Activated naive CD4-positive, alpha-beta T cell treated with anti-CD3 and anti-CD28 coated beads, Interleukin-2, amount 50 U/mL, for 16 hours (primary cell): ENCODE data around the gene ZNF622.

Experiments
- DNase-seq: peaks from one replicate; pipeline ENCODE4 v3.0.0-alpha.2; 2020

The ZNF622 gene

GRCh38 chr5:16427587-16427986, 38.0 kb downstream of the ZNF622 start:
- no peak for DNase-seq

GRCh38 chr5:16418471-16418922, 47.1 kb downstream of the ZNF622 start:
- no peak for DNase-seq

DNA sequence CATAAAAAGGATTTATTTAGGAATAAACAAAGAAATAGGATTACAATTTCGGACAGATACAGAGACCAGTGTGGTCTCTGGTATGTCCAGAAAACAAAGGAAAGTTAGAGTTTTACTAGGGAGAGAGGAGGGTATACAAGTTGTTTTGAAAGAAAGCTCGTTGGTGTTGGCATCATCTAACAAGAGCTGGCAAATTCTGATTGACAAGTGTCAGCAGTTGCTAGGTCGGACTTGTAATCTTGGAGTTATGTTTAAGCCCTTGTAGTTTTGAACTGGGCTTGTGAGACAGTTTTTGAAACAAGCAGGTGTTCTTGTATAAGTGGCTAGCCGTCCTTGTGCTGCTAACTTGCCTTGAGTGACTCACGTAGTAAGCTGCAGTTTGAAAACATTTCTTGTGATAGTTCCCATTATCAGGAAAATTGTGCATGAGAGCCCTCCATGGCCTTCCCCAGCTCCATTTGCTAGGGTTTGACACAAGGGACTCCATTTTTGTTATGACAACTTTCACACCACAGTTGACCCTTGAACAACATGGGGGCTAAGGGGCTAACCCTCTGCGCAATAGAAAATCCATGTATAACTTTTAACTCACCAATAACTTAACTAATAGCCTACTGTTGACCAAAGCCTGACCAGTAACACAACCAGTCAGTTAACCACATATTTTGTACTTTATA, 48.1 kb downstream of the ZNF622 start:
- DNase-seq = no peak

- no peak for DNase-seq
These were observed 50.7 kb downstream of the ZNF622 start for GRCh38 chr5:16414861-16415260.

DNA sequence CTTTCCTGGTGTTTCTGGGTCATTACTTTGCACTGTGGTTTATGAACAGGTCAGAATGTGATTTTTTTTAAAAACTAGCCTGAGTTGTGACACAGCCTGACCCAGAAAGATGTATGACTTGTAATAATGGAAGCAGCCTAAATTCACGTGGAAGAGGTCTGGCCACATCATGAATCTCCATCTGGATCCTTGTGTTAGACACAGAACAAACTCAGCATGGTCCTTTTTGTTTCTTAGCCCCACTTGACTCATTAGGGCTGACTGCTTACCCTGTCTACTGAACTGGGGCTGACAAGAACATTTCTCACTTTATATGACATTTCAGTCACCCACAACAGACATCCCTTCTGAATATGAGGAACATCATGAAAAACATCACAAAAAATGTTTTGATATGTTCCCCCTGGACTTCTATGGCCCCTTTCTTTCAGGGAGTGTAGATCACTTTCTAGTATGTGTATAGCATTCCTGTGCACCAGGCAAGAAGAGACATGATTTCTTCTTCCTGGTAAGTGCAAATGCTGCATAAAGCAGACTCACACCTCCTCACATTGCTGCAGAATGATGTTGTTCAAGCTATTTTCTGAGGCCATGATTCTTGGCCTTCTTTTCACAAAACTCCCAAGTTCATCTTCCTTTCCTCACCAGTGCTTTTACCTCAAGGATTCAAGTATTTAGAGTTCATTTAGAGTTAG, 52.3 kb downstream of the ZNF622 start:
- no peak for DNase-seq

DNA sequence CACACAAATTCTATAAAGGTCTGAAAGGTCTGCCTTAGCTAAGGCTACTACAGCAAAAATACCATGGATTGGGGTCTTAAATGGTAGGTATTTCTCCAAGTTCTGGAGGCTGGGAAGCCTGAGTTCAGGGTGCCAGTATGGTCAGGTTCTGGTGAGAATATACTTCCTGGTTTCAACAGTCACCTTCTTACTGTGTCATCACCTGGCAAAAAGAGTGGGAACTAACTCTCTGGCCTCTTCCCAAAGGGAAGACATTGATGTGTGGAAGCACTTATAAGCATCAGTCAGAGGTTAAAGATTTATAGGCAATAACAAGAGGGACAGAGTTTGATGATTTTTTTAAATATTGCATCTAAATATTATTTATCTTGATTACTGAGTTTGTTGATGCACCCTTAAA, 53.0 kb downstream of the ZNF622 start:
- no peak for DNase-seq

DNA sequence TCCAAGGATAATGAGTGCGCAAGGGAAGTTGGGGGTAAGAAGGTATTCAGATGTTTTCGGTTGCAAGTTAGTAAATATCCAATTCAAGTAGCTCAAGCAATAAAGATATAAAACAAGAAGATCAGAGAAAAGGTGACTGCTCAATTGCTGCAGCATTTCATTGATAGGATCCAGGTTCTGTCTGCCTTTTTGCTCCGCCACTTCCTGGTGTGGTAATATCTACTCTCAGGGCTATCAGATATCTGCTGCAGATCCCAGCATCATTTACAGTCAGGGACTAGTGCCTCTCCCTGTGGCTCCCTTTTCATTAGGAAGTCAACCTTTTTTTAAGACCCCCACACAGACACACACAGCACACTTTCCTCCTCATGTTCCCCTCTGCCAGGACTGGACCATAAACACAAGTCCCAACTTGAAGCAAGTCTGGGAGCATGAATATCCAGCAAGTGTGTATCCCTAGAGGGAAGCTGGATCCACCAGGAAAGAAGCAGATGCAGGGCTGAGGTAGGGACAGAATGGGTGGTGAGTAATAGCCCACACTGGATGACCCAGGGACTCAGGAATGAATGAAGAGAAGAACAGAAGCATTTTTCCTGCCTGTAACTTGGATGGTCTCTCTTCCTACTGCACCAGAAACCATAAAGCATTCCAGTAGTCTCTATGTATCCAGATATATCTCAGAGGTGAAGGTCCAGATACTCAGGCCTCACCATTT, 53.7 kb downstream of the ZNF622 start:
- DNase-seq = no peak

DNA sequence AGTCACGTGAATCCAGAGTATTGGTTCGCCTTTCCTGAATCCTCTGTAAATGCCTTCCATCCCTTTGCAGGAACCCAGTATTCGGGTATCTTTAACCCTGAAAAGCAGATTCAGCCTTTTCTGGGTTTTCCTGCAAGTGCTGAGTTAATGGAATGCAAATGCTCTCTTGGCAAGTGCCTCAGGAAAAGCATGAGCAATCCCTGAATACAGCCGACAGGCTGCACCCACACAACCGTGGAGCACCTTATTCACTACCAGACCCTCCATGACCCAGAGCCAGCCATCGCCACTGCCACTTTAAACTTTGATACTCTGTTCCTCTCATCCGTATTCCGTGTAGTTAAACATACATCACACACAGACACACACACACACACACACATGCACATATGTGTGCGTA, 54.4 kb downstream of the ZNF622 start:
- no peak for DNase-seq

GRCh38 chr5:16410338-16410737, 55.3 kb downstream of the ZNF622 start:
- DNase-seq = no peak

DNA sequence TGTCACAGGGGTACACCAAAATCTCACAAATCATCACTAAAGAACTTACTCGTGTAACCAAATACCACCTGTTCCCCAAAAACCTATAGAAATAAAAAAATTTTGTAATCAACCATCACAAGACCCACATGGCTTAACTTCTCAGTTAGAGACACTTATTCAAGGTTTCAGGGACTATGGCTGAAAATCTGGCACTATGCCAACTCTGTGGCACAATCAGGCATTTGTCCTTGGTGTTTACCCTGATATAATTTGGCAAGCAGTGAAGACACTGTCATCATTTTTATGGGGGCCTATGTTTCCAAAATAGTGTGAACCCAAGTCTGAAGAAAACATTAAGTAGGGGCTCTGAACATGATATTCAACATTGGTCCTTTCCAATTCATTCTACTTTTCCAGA, 59.0 kb downstream of the ZNF622 start:
- no peak for DNase-seq

DNA sequence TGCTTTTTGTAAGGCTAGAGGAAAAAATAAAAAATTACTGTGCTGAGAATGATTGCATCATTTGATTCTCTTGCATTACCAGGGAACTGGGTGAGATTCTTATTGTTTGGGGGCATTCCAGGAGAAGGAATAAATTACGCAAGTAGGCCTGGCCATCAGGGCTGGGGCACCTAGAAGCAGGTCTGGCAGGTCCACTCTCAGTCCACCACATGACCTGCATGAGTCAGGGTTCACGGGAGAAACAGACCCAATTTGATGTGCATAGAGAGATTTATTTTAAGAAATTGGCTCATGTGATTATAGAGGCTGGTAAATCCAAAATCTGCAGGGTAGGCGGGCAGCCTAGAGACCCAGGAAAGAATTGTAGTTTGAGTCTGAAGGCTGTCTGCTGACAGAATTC, 59.6 kb downstream of the ZNF622 start:
- no peak for DNase-seq
